ENCODE measurements around the gene PTPRT. TPM values are rescaled to one million over a fixed set of nuclear protein-coding genes. Genes with fewer than 3 reads are reported as not detected.

PTPRT gene
- total RNA-seq, 2 donors from 2014 or later = not detected

GRCh38 chr20:43014206-43014605 is 175.5 kb downstream of the PTPRT start:
- Histone ChIP-seq H3K36me3 (no peaks in the 10 kb centered on the region), H3K9me3 (no peaks in the 10 kb centered on the region), H3K4me3 (no peak overlapping the region), H3K27ac (no peak overlapping the region), H3K27me3 (replicated peaks; ENCODE audit: insufficient read depth) (no peaks in the 10 kb centered on the region), H3K4me1 (ENCODE audit: control insufficient read depth in 1 of 2, low read depth in 2 of 2) (no peaks in the 10 kb centered on the region)
- ATAC-seq (ENCODE audit: insufficient number of reproducible peaks, low FRiP score, low read depth) (no peak), DNase-seq (ENCODE audit: low spot score) (no peak)
- no peak for TF ChIP-seq CTCF (IDR thresholded peaks at IDR 0.05)

GRCh38 chr20:43011491-43011890 is 178.2 kb downstream of the PTPRT start:
- no peak overlapping the region for H3K4me3 ChIP-seq
- no peak overlapping the region for H3K27ac ChIP-seq
- DNase-seq (ENCODE audit: low spot score) (no peak), ATAC-seq (ENCODE audit: insufficient number of reproducible peaks, low FRiP score, low read depth) (no peak)
- no peak for TF ChIP-seq CTCF (IDR thresholded peaks at IDR 0.05)
- H3K36me3 ChIP-seq = no peaks in the 10 kb centered on the region
- H3K27me3 ChIP-seq (replicated peaks; ENCODE audit: insufficient read depth) = no peaks in the 10 kb centered on the region
- H3K4me1 ChIP-seq (ENCODE audit: control insufficient read depth in 1 of 2, low read depth in 2 of 2) = no peaks in the 10 kb centered on the region
- no peaks in the 10 kb centered on the region for H3K9me3 ChIP-seq

- no peak for ATAC-seq (ENCODE audit: insufficient number of reproducible peaks, low FRiP score, low read depth)
- Histone ChIP-seq H3K4me1 (ENCODE audit: control insufficient read depth in 1 of 2, low read depth in 2 of 2) (no peaks in the 10 kb centered on the region), H3K9me3 (no peaks in the 10 kb centered on the region)
These were observed 180.2 kb downstream of the PTPRT start for GRCh38 chr20:43009532-43009931.

GRCh38 chr20:43007525-43007924 is 182.2 kb downstream of the PTPRT start:
- Histone ChIP-seq H3K4me3 (no peak overlapping the region), H3K27ac (no peak overlapping the region), H3K27me3 (replicated peaks; ENCODE audit: insufficient read depth) (no peaks in the 10 kb centered on the region), H3K4me1 (ENCODE audit: control insufficient read depth in 1 of 2, low read depth in 2 of 2) (no peaks in the 10 kb centered on the region), H3K36me3 (no peaks in the 10 kb centered on the region), H3K9me3 (no peaks in the 10 kb centered on the region)
- DNase-seq (ENCODE audit: low spot score) (no peak), ATAC-seq (ENCODE audit: insufficient number of reproducible peaks, low FRiP score, low read depth) (no peak)
- no peak for TF ChIP-seq CTCF (IDR thresholded peaks at IDR 0.05)

More at GRCh38 chr20:43009532-43009931, 180.2 kb downstream of the PTPRT start:
- H3K27ac ChIP-seq = no peak overlapping the region
- H3K27me3 ChIP-seq (replicated peaks; ENCODE audit: insufficient read depth) = no peaks in the 10 kb centered on the region
- DNase-seq (ENCODE audit: low spot score) = no peak
- no peaks in the 10 kb centered on the region for H3K36me3 ChIP-seq
- H3K4me3 ChIP-seq = no peak overlapping the region
- no peak for TF ChIP-seq CTCF (IDR thresholded peaks at IDR 0.05)

- H3K4me1 ChIP-seq (ENCODE audit: control insufficient read depth in 1 of 2, low read depth in 2 of 2) = no peaks in the 10 kb centered on the region
- H3K9me3 ChIP-seq = no peaks in the 10 kb centered on the region
- H3K27ac ChIP-seq = no peak overlapping the region
- DNase-seq (ENCODE audit: low spot score) (no peak), ATAC-seq (ENCODE audit: insufficient number of reproducible peaks, low FRiP score, low read depth) (no peak)
- no peak overlapping the region for H3K4me3 ChIP-seq
- TF ChIP-seq CTCF (IDR thresholded peaks at IDR 0.05) = no peak
- H3K27me3 ChIP-seq (replicated peaks; ENCODE audit: insufficient read depth) = no peaks in the 10 kb centered on the region
- H3K36me3 ChIP-seq = no peaks in the 10 kb centered on the region
These were observed 182.9 kb downstream of the PTPRT start for GRCh38 chr20:43006651-43007375.
